SIG-M5 (cell line): ENCODE results near the gene TGFB1.
A peak's percentile ranks its signal among the peaks of the same experiment; 100 is the strongest.
"Not testable (repeated sequence)": the region's sequence is repeated elsewhere in the genome, so short reads cannot be mapped to it uniquely, and the experiment has no call there.

ENCODE experiments used
- DNase-seq: peaks from one replicate; lab custom pipeline; 2025; lab: John Stamatoyannopoulos, UW

TGFB1 gene

DNA sequence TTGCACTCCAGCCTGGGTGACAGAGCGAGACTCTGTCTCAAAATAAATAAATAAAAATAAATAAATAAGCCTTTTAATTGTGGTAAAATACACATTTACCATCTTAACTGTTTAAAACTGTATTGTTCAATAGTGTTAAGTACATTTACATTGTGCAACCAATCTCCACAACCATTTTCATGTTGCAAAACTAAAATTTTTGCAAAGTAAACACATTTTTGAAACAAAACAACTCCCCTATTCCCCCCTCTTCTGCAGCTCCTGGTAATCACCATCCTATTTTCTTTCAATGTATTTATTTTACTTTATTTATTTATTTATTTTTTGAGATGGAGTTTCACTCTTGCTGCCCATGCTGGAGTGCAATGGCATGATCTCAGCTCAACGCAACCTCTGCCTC lies 16.0 kb upstream of the TGFB1 start:
- no peak for DNase-seq

DNA sequence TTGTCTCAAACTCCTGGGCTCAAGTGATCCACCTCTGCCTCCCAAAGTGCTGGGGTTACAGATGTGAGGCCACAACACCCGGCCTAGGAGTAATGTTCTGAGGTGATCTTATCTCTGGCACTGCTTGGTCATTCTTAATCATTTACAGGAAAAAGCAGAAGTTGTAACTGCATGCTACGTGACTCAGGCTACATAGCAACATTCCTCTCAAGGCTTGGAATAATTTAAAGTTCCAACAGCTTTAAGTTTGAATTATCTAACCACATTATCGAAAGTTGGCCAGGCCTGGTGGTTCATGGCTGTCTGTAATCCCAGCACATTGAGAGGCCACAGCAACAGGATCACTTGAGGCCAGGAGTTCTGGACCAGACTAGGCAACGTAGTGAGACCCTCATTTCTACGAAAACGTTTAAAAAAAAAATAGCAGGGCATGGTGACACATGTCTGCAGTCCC lies 14.2 kb upstream of the TGFB1 start:
- DNase-seq = no peak

DNA sequence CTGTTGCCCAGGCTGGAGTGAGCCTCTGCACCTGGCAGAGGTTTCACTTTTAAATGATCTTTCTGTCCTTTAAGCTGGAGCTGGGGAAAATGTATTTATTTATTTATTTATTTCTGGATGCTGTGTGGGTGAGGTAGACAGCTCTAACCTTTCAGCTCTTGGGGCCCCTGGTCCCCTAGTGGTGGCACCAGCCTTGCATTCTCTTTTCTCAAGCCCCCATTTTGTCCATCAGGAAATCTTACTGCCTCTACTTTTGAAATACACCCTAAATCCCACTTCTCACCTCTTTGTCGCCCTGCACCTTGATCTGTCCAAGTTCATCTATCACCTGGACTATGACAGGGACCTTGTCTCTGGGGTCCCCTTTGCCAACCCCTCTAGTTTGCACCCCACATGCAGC lies 12.4 kb upstream of the TGFB1 start:
- no peak for DNase-seq

DNA sequence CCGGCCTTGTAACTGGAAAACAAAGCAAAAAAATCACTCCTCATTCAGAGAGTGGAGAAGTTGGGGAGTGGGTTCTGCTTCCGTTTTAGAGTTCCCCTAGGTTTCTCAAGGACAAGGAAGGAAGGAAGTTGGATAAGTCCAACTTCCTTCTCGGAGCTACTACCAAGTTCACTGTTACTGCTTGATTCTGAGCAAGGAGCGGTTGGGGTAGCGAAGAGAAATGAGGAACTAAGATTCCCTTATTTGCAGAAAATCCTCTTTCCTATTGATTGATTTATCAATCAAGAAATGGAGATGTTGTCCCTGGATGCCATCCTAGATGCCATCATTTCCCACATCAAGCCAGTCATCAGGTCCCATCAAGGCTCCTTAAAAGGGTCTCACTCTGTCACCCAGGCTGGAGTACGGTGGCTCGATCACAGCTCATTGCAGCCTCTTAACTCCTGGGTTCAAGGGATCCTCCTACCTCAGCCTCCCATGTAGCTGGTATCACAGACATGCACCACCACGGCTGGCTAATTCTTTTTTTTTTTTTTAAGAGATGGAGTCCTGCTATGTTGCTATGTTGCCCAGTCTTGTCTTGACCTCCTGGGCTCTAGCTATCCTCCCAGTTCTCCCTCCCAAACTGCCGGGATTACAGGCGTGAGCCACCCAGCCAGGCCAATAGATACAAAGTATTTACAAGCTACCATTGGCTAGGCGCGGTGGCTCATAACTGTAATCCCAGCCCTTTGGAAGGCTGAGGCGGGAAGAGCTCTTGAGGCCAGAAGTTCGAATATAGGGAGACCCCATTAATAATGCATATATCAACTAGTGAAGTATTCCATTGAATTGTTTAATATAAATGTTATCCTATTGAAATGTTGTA lies 11.0 kb upstream of the TGFB1 start:
- DNase-seq = peak; percentile 33

DNA sequence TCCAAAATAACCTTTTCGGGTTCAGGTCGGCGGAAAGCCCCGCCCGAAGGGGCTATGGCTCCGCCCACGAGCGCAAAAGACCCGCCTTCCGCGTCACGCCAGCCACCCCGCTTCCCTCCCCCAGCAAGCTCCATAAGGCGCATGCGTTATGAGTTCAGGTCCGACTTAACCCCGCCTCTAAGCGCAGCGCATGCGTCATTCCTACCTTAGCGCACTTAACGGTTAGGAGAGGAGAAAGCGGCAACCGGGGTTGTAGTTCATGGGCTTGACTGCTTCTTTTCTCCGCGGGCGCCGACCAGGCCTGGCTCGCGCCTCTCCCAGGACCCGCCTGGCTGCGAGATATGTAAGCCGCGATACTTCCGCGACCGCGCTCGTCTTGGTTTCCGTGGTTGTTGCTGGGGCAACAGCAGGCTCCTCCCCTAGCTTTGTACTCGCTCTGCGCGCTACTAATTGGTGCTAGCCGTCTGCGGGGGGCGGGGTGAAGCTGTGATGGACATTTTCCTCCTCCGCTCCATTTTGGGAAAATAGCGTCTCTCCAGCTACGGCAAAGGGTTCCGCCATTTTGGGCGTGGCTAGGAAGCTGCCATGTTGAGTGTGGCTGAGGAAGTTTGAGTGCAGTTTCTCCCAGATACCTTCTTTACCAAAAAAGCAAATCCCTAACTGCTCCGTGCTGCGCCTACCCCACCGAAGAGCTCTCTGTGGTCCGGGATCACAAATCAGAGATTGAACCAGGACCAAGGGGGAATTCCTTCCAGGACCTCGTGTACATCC lies 10.2 kb upstream of the TGFB1 start, which contains the start of gene B9D2:
TSS of gene B9D2 (minus strand) at position 397 of the 771 bp plus-strand sequence. CDS start 630 bp downstream, outside the sequence.
- peak; percentile 71 for DNase-seq

DNA sequence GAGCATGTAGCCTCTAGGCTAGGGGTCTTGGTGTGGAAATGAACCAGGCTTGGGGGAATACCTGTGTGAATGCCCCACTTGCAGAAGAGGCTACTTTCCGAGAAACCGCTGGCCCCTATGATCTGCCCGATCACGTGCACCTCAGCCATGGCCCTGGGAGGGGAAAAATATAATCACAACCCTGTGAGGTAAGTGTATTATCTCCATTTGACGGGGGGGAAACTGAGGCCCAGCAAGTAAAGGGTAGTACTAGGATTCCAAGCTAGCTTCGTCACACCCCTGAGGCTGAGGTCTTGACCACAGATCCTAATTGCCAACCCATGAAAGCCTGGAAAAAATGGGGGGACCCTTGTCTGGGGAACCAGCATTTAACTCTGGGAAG lies 9.6 kb upstream of the TGFB1 start:
- no peak for DNase-seq

DNA sequence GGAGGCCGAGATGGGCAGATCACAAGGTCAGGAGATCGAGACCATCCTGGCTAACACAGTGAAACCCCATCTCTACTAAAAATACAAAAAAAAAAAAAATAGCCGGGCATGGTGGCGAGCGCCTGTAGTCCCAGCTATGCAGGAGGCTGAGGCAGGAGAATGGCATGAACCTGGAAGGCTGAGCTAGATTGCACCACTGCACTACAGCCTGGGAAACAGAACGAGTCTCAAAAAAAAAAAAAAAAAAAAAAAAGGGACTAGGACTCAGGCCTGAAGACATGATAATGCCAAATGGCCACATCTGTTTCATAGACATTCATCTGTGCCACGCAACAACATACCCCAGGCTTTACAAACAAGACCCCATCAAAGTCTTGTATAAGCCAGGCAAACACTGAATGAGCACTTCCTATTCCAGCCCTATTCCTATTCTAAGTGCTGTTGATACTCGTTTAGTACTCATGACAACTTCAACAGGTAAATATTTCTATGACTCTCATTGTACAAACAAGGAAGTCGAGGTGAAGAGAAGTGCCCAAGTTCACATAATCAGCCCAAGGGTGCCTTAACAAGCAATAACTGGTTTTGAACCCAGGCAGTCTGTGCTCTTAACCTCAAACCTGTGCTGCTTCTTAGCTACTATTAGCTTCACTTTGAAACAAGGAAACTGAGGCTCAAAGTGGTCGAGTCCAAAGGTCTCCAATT lies 8.6 kb upstream of the TGFB1 start:
- no peak for DNase-seq

DNA sequence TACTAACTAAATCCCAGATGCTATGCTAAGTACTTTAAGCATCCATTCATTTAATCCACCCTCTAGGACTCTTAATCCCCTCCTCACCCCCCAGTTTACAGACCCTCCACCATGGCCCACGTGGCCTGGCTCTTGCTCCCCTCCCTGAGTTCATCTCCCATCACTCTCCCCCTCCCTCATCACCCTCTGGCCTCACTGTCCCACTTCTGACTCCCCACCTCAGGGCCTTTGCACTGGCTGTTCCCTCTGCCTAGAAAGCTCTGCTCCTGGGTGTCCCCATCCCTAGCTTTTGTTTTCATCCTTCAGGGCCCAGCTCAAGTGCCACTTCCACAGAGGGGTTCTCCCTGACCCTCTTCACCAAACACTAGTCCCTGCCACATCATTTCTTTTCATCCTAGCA lies 6.0 kb upstream of the TGFB1 start:
- DNase-seq = no peak

DNA sequence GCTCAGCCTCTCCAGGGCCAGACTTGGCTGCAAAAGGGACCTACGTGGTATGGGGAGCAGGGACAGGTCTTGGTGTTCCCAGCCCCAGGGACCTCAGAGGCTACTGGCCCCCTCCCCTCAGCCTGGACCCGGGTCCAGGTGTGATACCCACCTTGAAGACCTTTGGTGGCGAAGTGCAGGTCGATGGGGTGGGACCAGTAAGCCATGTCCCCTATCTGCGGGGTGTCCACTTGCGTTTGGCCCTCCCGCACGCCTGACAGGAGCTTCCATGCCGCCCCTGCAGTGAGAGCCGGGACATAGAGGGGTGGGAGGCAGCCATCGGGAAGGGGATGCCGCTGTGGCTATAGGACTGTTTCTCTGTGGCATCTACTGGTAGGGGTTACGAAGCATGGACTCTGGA lies 4.0 kb upstream of the TGFB1 start:
- no peak for DNase-seq

DNA sequence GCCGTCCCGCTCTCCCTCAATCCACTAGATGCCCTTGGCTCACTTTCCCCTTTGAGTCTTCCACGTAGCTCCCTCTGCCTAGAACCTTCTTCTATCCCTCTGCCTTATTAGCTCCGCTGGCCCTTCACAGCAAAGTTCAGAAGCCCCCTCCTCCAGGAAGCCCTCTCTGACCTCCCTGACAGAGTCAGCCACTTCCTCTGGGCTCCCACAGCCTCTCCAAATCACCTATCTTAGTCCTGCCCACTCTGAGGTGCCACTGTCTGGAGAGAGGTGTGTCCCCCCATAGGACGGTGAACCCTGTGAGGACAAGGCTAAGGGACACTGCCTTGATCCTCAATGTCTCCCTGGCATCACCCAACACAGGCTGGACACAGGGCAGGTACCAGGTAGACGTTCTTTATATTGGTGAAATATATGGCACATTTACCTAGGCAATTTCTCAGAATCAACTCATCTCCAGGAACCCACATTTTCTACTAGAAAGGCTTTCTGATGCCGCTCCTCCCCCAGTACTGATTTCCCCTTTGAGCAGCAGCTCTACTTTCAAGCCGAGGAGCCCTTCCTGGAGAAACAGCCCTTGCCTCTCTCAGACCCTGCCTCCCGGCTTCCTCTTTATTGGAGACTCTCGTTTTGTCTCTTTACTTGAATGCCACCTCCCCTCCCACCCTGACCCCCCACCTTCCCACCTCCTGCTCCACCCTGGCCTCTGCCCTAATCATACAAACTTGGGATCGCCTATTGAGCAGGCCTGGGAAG lies 3.4 kb upstream of the TGFB1 start:
- no peak for DNase-seq

DNA sequence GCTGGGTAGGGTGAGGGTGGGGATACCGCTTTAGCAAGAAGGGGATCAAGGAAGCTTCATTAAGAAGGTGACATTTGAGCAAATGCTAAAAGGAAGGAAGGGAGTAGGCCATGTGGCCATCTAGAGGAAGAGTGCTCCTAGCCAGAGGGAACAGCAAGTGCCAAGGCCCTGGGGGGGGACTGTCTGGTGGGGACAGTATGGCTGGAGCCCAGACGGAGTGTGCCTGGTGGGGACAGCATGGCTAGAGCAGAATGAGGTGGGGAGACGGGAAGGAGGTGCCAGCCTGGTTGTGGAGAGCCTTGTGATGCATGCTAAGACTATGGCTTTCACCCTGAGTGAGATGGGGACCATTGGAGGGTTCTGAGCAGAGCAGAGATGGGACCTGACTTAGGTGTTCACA lies 2.1 kb upstream of the TGFB1 start:
- DNase-seq = no peak

DNA sequence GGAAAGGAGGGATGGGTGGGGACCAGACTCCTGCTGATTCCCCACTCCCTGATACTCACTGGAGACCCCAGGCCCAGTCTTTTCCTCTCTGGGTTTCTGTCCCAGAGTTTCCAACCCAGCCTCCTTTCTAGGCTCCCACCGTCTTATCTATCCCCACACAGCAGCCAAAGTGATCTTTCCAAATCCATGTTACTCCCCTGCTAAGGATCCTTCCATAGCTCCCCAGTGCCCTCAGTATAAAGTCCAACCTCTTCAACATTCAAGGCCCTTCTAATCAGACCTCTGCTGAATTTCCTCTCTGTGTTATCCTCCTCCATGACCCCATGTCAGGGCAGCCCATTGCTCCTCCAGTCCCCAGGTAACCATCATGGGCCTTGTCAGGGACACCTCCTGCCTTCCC lies 1.3 kb upstream of the TGFB1 start:
- DNase-seq = no peak

DNA sequence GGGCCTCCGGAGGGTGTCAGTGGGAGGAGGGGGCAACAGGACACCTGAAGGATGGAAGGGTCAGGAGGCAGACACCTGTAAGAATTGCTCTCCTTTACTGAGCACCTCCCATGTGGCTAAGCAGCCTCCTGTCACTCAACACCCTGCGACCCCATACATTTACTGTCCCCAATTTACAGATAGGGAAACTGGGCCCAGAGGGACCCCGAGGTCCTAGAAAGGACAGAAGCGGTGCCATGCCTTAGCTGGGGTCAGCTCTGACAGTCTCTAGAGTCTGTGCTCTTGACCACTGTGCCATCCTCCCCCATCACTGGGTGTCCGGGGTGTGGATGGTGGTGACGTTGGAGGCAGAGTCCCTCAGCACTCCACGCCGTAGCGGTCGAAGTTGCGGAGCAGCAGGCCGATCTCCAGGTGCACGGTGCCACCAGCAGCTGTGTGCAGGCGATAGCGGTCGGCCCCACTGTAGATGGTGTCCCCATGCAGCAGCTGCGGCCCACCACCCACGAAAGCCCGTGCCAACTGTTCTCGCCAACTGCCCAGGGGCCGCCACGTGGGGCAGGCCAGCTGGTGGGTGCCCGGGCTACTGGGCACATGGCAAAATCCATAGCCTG lies 726 bp upstream of the TGFB1 start:
- DNase-seq = no peak

DNA sequence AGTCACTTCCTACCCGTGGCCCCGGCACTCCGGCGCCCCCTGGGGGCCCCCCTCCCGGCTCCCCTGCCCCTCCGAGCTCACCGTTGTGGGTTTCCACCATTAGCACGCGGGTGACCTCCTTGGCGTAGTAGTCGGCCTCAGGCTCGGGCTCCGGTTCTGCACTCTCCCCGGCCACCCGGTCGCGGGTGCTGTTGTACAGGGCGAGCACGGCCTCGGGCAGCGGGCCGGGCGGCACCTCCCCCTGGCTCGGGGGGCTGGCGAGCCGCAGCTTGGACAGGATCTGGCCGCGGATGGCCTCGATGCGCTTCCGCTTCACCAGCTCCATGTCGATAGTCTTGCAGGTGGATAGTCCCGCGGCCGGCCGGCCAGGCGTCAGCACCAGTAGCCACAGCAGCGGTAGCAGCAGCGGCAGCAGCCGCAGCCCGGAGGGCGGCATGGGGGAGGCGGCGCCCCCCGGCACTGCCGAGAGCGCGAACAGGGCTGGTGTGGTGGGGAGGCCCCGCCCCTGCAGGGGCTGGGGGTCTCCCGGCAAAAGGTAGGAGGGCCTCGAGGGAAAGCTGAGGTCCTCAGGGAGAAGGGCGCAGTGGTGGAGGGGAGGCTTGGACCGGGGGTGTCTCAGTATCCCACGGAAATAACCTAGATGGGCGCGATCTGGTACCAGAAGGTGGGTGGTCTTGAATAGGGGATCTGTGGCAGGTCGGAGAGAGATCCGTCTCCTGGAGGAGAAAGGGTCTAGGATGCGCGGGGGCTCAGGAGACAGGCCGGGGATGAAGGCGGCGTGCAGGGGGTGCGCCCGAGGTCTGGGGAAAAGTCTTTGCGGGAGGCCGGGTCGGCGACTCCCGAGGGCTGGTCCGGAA lies 885 bp downstream of the TGFB1 start:
- no peak for DNase-seq

DNA sequence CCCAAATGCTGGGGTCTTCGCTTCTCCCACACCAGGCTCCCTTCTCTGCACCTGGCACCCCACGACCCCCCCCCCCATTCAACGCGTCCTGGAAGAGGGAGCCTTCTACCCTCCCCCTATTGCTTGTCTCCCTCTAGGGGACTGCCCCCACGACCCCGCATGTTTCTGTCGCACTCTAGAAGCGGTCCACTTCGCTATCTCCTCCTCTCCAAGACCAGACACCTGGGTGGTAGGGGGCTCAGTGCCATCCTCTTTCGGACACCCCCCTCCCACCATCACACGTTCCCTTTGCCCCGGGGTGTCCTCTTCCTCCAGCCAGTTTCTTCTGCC lies 1.5 kb downstream of the TGFB1 start:
- DNase-seq = no peak

DNA sequence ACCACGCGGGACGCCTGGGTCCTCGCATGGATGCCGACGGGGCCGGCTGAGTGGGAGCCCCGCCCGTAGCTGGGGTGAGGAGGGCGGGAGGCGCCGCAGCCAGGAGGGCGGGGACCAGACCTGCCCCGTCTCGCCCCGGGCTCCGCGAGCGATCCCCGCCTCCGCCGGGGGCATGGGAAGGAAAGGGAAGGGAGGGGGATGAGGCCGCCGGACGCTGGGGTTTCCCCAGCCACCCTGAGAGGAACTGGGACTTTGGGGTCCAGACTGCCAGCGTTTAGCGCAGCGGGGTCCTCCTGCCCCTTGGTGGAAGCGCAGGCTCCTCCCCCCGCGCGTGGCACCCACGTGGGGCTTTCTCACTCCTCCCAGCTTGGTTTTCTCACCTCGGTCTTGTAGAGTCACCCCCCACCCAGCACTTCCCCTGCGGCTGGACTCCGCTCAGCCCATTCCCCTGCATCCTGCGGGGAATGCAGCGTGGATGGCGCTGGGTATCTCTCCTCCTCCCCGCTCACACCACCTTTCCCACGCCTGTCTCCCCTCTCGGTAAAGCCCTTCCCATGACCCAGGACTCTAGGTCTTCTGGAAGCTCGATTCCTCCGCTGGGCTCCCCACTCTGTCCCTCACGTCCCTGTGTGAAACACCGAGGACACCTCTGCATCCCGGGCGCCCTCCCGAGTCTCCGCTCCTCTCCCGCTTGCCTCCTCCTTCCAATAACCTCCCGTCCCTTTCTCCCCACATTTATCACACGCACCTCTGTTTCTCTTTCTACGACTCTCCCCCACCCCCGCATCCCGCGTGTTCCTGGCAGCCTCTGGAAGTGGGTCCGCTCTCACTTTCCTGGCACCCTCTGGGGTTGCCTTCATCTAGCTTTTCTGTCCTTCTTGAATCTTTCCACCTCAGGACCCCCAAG lies 2.1 kb downstream of the TGFB1 start:
- DNase-seq = no peak

DNA sequence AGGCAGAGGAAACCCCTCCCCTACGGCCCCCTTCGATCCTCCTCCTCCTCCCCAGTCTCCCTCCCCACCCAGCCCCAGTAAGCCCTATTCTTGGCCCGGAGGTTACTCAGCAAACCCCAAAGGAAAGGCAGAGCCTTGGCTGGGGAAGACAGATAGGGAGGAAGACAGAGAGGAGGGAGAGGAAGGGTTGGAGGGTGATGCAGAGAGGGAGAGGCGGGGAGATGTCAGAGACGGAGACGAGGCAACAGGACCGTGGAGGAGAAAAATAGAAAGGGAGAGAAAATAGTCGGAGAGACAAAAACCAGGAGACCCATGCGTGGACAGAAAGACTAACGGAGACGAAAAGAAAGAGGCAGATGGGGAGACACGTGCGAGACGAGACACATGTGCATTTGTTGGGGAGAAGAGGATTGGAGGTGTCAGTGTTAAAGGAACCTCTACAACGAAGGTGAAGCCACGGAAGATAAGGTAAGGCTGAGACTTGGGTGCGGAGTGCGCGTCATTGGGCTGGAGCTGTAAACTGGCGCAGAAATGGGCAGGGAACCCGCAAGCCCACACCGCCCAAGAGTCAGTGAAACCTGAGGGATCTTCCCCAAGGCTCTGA lies 2.9 kb downstream of the TGFB1 start:
- DNase-seq = no peak

DNA sequence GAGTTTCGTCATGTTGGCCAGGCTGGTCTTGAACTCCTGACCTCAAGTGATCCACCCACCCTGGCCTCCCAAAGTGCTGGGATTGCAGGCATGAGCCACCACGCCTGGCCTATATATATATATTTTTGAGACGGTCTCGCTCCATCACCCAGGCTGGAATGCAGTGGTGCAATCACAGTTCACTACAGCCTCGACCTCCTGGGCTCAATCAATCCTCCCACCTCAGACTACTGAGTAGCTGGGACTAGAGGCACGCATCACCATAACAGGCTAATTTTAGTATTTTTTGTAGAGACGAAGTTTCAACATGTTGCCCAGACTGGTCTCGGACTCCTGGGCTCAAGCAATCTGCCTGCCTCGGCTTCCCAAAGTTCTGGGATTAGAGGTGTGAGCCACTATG lies 6.8 kb downstream of the TGFB1 start:
- DNase-seq = not testable (repeated sequence)

DNA sequence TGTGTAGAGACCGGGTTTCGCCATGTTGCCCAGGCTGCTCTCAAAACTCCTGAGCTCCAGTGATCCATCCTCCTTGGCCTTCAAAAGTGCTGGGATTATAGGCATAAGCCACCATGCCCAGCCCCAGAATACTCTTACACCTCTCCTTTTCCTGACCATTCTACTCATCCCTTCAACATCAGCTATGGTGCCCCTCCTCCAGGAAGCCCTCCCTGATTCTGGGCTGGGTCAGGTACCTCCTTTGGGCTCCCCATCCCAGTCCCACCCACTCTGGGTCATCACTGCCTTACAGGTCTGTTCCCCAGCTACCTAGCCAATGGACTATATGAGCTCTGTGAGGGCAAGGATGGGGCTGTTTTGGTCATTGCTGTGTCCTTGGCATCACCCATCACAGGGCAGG lies 9.6 kb downstream of the TGFB1 start:
- no peak for DNase-seq
